RWPE2 (cell line): ENCODE results near the gene MRPL33.
A peak's percentile ranks its signal among the peaks of the same experiment; 100 is the strongest.

Source experiments
- ATAC-seq: fragments of 200-7000 bp; cut with Tn5 transposase; 3 replicates; pipeline ENCODE4 v1.9.1; 2021; ENCODE audit warnings: low read depth
- DNase-seq: peaks from one replicate; pipeline ENCODE4 v3.0.0-alpha.2; 2020; ENCODE audit warnings: low spot score
- H3K27ac ChIP-seq: fragments of 450-650 bp; 2 replicates; pipeline ENCODE4 v1.5.1; 2017; ENCODE audit warnings: mild to moderate bottlenecking; ENCODE audit not compliant: poor library complexity, severe bottlenecking
- H3K27me3 ChIP-seq: fragments of 250-450 bp; sonication (Bioruptor Pico); 2 replicates; pipeline ENCODE4 v1.5.1; 2021; ENCODE audit warnings: mild to moderate bottlenecking, moderate library complexity; ENCODE audit not compliant: insufficient read depth, poor library complexity, severe bottlenecking
- H3K36me3 ChIP-seq: fragments of 250-450 bp; sonication (Bioruptor Pico); 2 replicates; pipeline ENCODE4 v1.5.1; 2020; ENCODE audit warnings: low read depth, mild to moderate bottlenecking, moderate library complexity
- H3K4me1 ChIP-seq: fragments of 250-450 bp; sonication (Bioruptor Pico); 2 replicates; pipeline ENCODE4 v1.5.1; 2021; ENCODE audit warnings: mild to moderate bottlenecking, moderate library complexity; ENCODE audit not compliant: insufficient read depth, poor library complexity, severe bottlenecking
- H3K4me3 ChIP-seq: fragments of 250-450 bp; sonication (Bioruptor Pico); 2 replicates; pipeline ENCODE4 v1.5.1; 2021; ENCODE audit warnings: mild to moderate bottlenecking, moderate library complexity; ENCODE audit not compliant: severe bottlenecking
- H3K9me3 ChIP-seq: fragments of 250-450 bp; sonication (Bioruptor Pico); 2 replicates; pipeline ENCODE4 v1.5.1; 2021; ENCODE audit warnings: mild to moderate bottlenecking, moderate library complexity; ENCODE audit not compliant: severe bottlenecking
- TF ChIP-seq, protein P1 (sequence below): fragments of 450-650 bp; IDR thresholded peaks from one replicate; pipeline ENCODE4 v1.5.1; 2017; ENCODE audit warnings: mild to moderate bottlenecking, moderate library complexity; ENCODE audit not compliant: poor library complexity, severe bottlenecking

Gene MRPL33

DNA sequence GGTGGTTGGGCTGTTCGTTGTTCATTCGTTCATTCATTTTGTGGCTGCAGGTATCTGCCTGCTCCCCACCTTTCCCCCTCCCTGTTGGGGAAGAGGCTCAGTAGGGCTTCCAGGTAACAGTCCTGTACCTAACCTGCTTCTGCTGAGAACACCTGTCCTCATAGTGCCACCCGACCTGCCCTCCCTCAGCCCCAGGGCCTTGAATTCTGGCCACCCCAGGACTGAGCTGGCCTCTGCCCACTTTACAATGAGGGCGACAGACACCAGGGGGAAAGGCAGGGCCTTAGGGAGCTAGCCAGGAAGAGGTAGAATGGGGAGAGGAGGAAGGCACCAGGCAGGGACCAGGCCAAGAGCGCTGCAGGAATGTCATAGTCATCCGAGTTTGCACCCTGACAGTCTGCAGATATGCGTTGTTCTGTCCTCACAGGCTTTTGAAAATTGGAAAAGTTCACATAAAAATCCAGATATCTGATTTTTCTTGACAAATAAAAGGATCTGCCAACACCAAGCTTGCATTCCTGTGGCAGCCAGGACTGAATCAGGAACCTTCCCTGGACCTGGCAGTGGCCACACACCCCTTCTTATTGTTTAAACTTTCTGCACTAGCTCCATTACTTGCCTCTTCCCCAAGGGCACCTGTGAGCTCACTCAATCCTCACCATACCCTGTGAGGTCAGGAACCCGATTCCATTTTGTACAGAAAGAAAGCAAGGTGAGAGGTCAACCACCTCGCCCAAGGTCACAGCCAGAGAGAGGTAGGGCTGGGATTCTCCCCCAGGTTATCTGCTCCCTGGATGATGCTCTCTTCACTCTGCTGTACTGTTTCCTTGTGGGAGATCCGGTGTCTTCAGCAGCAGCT, 35.3 kb upstream of the MRPL33 start:
- Histone ChIP-seq H3K27ac (peak overlapping the region; percentile 31), H3K4me3 (peak overlapping the region; percentile 25), H3K9me3 (peaks cover 2% of the 10 kb centered on the region), H3K36me3 (no peaks in the 10 kb centered on the region), H3K4me1 (peaks cover 5% of the 10 kb centered on the region), H3K27me3 (no peaks in the 10 kb centered on the region)
- ATAC-seq = no peak
- DNase-seq = no peak
- TF ChIP-seq, protein P1, sequence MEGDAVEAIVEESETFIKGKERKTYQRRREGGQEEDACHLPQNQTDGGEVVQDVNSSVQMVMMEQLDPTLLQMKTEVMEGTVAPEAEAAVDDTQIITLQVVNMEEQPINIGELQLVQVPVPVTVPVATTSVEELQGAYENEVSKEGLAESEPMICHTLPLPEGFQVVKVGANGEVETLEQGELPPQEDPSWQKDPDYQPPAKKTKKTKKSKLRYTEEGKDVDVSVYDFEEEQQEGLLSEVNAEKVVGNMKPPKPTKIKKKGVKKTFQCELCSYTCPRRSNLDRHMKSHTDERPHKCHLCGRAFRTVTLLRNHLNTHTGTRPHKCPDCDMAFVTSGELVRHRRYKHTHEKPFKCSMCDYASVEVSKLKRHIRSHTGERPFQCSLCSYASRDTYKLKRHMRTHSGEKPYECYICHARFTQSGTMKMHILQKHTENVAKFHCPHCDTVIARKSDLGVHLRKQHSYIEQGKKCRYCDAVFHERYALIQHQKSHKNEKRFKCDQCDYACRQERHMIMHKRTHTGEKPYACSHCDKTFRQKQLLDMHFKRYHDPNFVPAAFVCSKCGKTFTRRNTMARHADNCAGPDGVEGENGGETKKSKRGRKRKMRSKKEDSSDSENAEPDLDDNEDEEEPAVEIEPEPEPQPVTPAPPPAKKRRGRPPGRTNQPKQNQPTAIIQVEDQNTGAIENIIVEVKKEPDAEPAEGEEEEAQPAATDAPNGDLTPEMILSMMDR = no peak

DNA sequence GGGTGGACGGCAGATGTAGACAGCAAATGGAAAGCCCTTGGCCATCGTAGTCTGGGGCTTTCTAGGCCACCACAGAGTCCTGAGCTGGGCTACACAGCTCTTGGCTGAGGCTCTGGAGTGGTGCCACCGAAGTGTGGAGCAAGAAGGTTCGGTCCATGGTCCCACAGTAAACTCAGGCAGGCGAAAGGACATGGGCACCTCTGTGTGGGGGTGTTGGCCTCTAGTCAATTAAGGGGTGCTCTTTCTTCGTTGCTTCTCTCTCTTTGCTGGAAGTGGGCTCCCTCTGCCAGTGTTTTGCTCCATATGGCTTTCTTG, 34.7 kb upstream of the MRPL33 start:
- no peak overlapping the region for H3K27ac ChIP-seq

DNA sequence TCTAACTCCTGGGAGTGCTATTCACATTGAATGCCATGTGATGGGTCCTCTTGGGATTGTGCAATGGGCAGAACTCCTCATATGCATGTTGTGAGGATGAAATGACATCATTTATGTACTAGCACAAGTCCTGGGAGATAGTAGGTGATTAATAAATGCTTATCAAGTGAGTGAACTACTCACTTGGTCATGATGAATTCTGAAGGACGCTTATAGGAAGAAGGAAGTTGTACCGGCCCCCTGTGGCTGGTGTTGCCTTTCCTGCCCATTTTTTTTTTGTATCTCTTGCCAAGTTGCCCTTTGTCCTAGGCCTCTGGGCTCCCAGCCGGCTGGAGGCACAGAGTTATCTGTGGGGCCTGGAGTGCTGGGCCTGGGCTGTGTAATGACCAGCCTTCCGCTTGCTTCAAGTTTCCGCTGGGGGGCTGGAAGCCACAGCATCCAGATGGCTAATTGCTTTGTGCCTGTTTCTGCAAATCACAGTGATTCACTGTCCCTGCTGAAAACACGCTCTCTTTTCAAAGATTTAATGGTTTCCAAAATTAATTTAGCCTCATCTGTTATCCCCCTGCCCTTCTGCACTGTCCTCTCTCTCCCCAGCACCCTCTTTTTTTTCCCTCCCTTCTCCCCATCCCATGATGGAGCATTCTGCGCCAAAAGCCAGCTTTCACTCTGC, 33.7 kb upstream of the MRPL33 start:
- TF ChIP-seq, protein P1 = no peak
- H3K4me3 ChIP-seq = no peak overlapping the region
- no peaks in the 10 kb centered on the region for H3K36me3 ChIP-seq
- H3K27me3 ChIP-seq = no peaks in the 10 kb centered on the region
- peaks cover 5% of the 10 kb centered on the region for H3K4me1 ChIP-seq
- DNase-seq = no peak
- H3K27ac ChIP-seq = peak overlapping the region; percentile 1
- peak; percentile 34; the same call in 1 of the 3 replicates for ATAC-seq
- peaks cover 2% of the 10 kb centered on the region for H3K9me3 ChIP-seq

More for the DNA sequence above, 34.7 kb upstream of the MRPL33 start:
- Histone ChIP-seq H3K9me3 (peaks cover 2% of the 10 kb centered on the region), H3K27me3 (no peaks in the 10 kb centered on the region), H3K4me1 (peaks cover 5% of the 10 kb centered on the region), H3K4me3 (no peak overlapping the region), H3K36me3 (no peaks in the 10 kb centered on the region)
- DNase-seq = no peak
- no peak for ATAC-seq
- TF ChIP-seq, protein P1 = no peak

DNA sequence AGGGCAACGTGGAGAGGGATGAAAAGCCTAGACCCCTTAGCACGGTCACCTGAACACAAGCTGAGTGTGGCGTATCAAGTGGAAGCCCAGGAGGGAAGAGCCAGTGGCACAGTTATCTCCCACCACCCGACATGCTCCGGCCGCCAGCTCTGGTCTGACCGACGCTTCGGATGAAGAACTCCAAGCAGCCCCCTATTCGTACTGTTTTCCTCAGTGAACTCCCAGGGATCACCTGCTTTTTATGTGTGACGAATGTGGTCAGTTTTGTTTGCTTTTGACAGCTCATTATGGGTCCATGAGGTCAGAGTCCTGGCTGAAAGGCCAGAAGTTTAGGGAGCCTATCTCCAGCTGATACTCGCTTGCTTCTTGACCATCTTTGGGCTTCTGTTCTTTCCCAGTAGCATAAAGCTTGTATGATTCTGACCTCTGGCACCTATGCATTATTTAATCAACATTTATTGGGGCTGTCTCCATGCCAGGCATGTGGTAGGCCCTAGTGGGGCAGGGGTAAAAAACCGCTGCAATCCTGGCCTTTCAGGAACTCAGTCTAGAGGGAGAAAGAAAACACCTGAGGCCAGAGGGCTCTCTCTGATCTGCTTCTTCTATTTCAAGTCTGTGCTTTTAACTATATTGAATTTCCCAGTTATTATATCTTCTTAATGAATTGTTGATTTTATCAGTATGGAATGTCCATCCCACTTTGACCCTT, 33.0 kb upstream of the MRPL33 start:
- Histone ChIP-seq H3K4me3 (no peak overlapping the region), H3K36me3 (no peaks in the 10 kb centered on the region), H3K27ac (peak overlapping the region; percentile 1), H3K4me1 (peaks cover 5% of the 10 kb centered on the region), H3K27me3 (no peaks in the 10 kb centered on the region), H3K9me3 (peaks cover 2% of the 10 kb centered on the region)
- TF ChIP-seq, protein P1 = no peak
- DNase-seq = no peak
- ATAC-seq = no peak
